LNCaP clone FGC (cell line): ENCODE data around the gene RHBDL3.

Experiments
- DNase-seq: peaks from one replicate; pipeline ENCODE4 v3.0.0-alpha.2; 2011; ENCODE audit warnings: low read depth
- H3K4me3 ChIP-seq: 2 replicates; pipeline ENCODE4 v1.5.1; 2011; ENCODE audit warnings: mild to moderate bottlenecking, low read depth, low read length, control low read depth
- TF ChIP-seq, protein P1 (sequence below): IDR thresholded peaks from 2 replicates; pipeline ENCODE4 v1.5.1; 2012; ENCODE audit warnings: mild to moderate bottlenecking; ENCODE audit not compliant: control insufficient read depth, insufficient read depth; ENCODE audit errors: extremely low read depth

RHBDL3 gene, protein sequence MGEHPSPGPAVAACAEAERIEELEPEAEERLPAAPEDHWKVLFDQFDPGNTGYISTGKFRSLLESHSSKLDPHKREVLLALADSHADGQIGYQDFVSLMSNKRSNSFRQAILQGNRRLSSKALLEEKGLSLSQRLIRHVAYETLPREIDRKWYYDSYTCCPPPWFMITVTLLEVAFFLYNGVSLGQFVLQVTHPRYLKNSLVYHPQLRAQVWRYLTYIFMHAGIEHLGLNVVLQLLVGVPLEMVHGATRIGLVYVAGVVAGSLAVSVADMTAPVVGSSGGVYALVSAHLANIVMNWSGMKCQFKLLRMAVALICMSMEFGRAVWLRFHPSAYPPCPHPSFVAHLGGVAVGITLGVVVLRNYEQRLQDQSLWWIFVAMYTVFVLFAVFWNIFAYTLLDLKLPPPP

DNA sequence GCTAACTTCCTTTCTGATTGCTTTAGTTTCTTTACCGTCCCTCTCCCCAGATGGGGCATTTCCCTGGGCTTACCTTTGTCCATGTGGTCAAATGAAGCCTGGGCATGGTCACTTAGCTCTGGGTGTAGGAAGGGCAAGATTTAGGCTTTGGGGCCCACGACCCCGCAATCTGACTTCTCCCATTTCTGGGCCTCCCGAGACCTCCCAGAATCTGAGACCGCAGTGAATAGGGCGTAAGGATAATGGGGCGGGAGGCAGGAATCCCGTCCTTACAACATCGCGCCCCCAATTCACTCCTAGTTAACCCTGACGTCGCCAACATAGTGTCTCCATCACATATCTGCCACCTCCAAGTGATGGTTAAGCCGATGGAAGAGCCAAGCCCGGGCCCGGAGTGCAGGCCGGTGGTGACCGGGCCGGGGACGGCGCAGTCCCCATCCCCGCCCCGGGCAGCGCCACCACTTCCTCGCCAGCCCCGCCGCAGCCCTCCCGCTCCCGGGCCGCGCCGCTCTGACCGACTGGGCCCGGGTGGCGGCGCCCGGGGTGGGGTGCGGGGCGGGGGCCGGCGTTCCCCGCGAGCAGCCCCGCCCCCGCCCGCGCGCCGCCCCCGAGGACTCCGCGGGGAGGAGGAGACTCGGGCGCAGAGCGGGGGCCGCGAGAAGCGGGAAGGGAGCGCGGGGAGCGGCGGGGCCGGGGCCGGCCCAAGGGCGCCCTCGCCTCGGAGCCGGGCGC, at the start of gene RHBDL3:
Gene RHBDL3, plus strand, starts transcription at position 641 of the 732 bp plus-strand sequence. CDS start 358 bp downstream, outside the sequence.
- no peak for DNase-seq
- TF ChIP-seq, protein P1, sequence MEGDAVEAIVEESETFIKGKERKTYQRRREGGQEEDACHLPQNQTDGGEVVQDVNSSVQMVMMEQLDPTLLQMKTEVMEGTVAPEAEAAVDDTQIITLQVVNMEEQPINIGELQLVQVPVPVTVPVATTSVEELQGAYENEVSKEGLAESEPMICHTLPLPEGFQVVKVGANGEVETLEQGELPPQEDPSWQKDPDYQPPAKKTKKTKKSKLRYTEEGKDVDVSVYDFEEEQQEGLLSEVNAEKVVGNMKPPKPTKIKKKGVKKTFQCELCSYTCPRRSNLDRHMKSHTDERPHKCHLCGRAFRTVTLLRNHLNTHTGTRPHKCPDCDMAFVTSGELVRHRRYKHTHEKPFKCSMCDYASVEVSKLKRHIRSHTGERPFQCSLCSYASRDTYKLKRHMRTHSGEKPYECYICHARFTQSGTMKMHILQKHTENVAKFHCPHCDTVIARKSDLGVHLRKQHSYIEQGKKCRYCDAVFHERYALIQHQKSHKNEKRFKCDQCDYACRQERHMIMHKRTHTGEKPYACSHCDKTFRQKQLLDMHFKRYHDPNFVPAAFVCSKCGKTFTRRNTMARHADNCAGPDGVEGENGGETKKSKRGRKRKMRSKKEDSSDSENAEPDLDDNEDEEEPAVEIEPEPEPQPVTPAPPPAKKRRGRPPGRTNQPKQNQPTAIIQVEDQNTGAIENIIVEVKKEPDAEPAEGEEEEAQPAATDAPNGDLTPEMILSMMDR: no peak
- peak within 1 kb of the TSS; percentile 30 for H3K4me3 ChIP-seq

DNA sequence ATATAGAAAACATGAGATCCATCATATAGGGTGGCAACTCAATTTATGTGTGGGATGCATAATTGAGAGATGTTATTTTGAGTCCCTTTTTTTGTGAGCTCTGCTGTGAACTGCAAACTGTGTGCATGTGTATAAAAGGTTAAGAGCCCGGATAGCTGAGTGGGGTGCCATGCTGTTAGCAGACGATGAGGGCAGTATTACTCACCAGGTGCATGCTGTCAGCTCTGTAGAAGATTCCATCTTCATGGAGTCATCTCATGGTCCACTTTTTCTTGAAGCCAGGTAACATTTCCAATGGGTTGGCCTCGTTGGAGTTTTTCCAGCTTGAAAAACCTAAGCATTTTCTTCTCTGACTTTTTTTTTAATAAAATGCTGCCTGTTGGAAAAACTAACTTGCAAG, 43.0 kb upstream of the RHBDL3 start:
- H3K4me3 ChIP-seq: no peak overlapping the region
- no peak for DNase-seq
- TF ChIP-seq, protein P1: no peak

DNA sequence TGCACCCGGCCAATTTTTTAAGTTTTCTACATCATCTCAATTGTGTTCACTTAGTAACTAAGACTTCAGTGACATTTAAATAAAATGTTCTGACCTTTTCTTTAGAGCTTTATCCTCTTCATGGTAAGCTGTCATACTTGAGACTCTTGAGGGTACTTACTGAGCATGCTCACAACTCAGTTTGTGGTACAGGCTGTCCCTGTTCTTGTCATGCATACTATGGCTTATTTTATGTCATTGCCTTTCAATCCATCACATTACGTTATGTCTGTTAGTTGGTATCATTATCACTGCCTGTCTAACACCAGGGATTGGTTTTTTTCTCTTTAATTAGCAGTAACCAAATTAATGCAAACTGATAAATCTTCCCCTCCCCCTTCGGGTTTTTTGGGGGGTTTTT, 41.9 kb upstream of the RHBDL3 start:
- TF ChIP-seq, protein P1: no peak
- H3K4me3 ChIP-seq: no peak overlapping the region
- no peak for DNase-seq

GRCh38 chr17:32226886-32227285, 38.7 kb upstream of the RHBDL3 start:
- TF ChIP-seq, protein P1: no peak
- H3K4me3 ChIP-seq: no peak overlapping the region
- no peak for DNase-seq

- TF ChIP-seq, protein P1: no peak
- DNase-seq: no peak
- no peak overlapping the region for H3K4me3 ChIP-seq
Measured at GRCh38 chr17:32227910-32228309, 37.7 kb upstream of the RHBDL3 start.

DNA sequence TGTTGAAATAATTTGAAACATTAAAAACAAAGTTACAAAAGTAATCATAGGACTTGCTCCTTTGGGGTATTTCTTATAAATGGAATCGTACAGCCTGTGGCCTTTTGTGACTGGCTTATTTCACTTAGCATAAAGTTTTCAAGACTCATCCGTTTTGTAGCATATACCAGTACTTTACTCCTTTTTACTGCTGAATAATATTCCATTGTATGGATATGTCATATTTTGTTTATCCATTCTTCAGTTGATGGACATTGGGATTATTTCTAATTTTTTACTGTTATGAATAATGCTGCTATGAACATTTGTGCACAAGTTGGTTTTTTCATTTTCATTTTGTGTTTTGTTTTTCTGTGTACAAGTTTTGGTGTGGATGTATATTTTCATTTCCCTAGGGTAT, 30.0 kb upstream of the RHBDL3 start:
- TF ChIP-seq, protein P1: no peak
- no peak for DNase-seq

More for the DNA sequence above, 30.0 kb upstream of the RHBDL3 start:
- no peak overlapping the region for H3K4me3 ChIP-seq
